ENCODE data around the gene ZDHHC22. TPM values are rescaled to one million over a fixed set of nuclear protein-coding genes. Genes with fewer than 3 reads are reported as not detected.
A peak's percentile ranks its signal among the peaks of the same experiment; 100 is the strongest.
"Not testable (repeated sequence)": the region's sequence is repeated elsewhere in the genome, so short reads cannot be mapped to it uniquely, and the experiment has no call there.

The ZDHHC22 gene
- total RNA-seq = 0.40 and 1.0 TPM in 2 replicates
- polyA plus RNA-seq (2012) = 0.08 TPM

GRCh38 chr14:77141214-77142004 lies at the start of gene ZDHHC22:
Gene ZDHHC22 (minus strand): TSS chr14:77141791. CDS start chr14:77139738, 2,053 bp downstream.
- peak; percentile 65 for DNase-seq (ENCODE audit: low read depth)

GRCh38 chr14:77190977-77191376 lies 49.4 kb upstream of the ZDHHC22 start:
- no peak for DNase-seq (ENCODE audit: low read depth)

GRCh38 chr14:77189479-77189878 lies 47.9 kb upstream of the ZDHHC22 start:
- no peak for DNase-seq (ENCODE audit: low read depth)

- DNase-seq (ENCODE audit: low read depth) = no peak
These were observed 46.0 kb upstream of the ZDHHC22 start for GRCh38 chr14:77187649-77188012.

GRCh38 chr14:77186911-77187648 lies 45.5 kb upstream of the ZDHHC22 start:
- DNase-seq (ENCODE audit: low read depth) = peak; percentile 99

- DNase-seq (ENCODE audit: low read depth) = no peak
These were observed 43.5 kb upstream of the ZDHHC22 start for GRCh38 chr14:77185093-77185465.

GRCh38 chr14:77184396-77185092 lies 43.0 kb upstream of the ZDHHC22 start:
- no peak for DNase-seq (ENCODE audit: low read depth)

- no peak for DNase-seq (ENCODE audit: low read depth)
These were observed 42.3 kb upstream of the ZDHHC22 start for GRCh38 chr14:77183896-77184295.

- no peak for DNase-seq (ENCODE audit: low read depth)
These were observed 40.2 kb upstream of the ZDHHC22 start, which contains the start of gene TMEM63C for GRCh38 chr14:77181603-77182437. Gene TMEM63C (plus strand): TSS chr14:77181798. CDS start chr14:77218814, 37,016 bp downstream.

GRCh38 chr14:77180726-77181602 lies 39.4 kb upstream of the ZDHHC22 start:
- no peak for DNase-seq (ENCODE audit: low read depth)

- no peak for DNase-seq (ENCODE audit: low read depth)
These were observed 37.1 kb upstream of the ZDHHC22 start for GRCh38 chr14:77178656-77179055.

GRCh38 chr14:77177702-77178101 lies 36.1 kb upstream of the ZDHHC22 start:
- DNase-seq (ENCODE audit: low read depth) = no peak

- DNase-seq (ENCODE audit: low read depth) = no peak
These were observed 34.3 kb upstream of the ZDHHC22 start for GRCh38 chr14:77175843-77176242.

- not testable (repeated sequence) for DNase-seq (ENCODE audit: low read depth)
These were observed 32.5 kb upstream of the ZDHHC22 start for GRCh38 chr14:77173911-77174617.

- DNase-seq (ENCODE audit: low read depth) = no peak
These were observed 31.3 kb upstream of the ZDHHC22 start for GRCh38 chr14:77172916-77173315.

- DNase-seq (ENCODE audit: low read depth) = no peak
These were observed 28.5 kb upstream of the ZDHHC22 start for GRCh38 chr14:77170045-77170444.

GRCh38 chr14:77161011-77161410 lies 19.4 kb upstream of the ZDHHC22 start:
- no peak for DNase-seq (ENCODE audit: low read depth)

- DNase-seq (ENCODE audit: low read depth) = no peak
These were observed 17.3 kb upstream of the ZDHHC22 start for GRCh38 chr14:77158882-77159255.

GRCh38 chr14:77158175-77158881 lies 16.7 kb upstream of the ZDHHC22 start:
- peak; percentile 90 for DNase-seq (ENCODE audit: low read depth)

Data from myocyte (in vitro differentiated cells).